B cell (primary cell): ENCODE measurements around the gene SNTN. TPM values are rescaled to one million over a fixed set of nuclear protein-coding genes. Genes with fewer than 3 reads are reported as not detected.

Source experiments
- ATAC-seq: fragments of 200-7000 bp; cut with Tn5 transposase; one replicate; pipeline ENCODE4 v1.10.0; 2021; ENCODE audit warnings: low read depth, mild to moderate bottlenecking, moderate number of reproducible peaks, moderate library complexity
- CTCF ChIA-PET: fragments of 350-600 bp; sonication (Branson Sonifier 250); formaldehyde crosslinking; loops from one replicate; lab custom pipeline; 2021; ENCODE audit warnings: antibody characterized with exemption, inconsistent platforms; lab: Charles Lee
- POLR2A ChIA-PET: fragments of 350-600 bp; sonication (Branson Sonifier 250); formaldehyde crosslinking; loops from one replicate; lab custom pipeline; 2021; ENCODE audit warnings: antibody characterized with exemption; lab: Charles Lee
- DNase-seq: peaks from one replicate; pipeline ENCODE4 v3.0.0; 2013
- H2AFZ ChIP-seq: 2 replicates; pipeline ENCODE4 v1.6.1; 2012; ENCODE audit warnings: mild to moderate bottlenecking, low read depth, low read length; ENCODE audit not compliant: insufficient read depth, poor library complexity, severe bottlenecking
- H3K27ac ChIP-seq, 2 donors: 1 replicate in 1 of 2; 2 replicates in 1 of 2; pipeline ENCODE4 v1.5.1; 2012 to 2013; ENCODE audit warnings: low read length in 2 of 2, mild to moderate bottlenecking in 2 of 2, moderate library complexity in 1 of 2
- H3K27me3 ChIP-seq, 4 experiments: fragments of 200-600 bp in 1 of 4; sonication (generic) in 1 of 4; replicated peaks in 1 of 4; 1 replicate in 2 of 4; 2 replicates in 2 of 4; pipeline versions ENCODE4 v1.6.1 to v1.7.0; 2013 to 2016; ENCODE audit warnings: low read length in 3 of 4, mild to moderate bottlenecking in 2 of 4, mixed read lengths in 1 of 4, moderate library complexity in 1 of 4; ENCODE audit not compliant: insufficient read depth in 4 of 4, control insufficient read depth in 3 of 4; ENCODE audit errors: control extremely low read depth in 1 of 4
- H3K36me3 ChIP-seq, 2 experiments: replicated peaks in 1 of 2; 1 replicate in 1 of 2; 2 replicates in 1 of 2; pipeline versions ENCODE4 v1.6.1 to v1.7.1; 2013; ENCODE audit warnings: low read length in 1 of 2; ENCODE audit not compliant: insufficient read depth in 2 of 2, control insufficient read depth in 1 of 2; ENCODE audit errors: control extremely low read depth in 1 of 2, extremely low read depth in 1 of 2
- H3K4me1 ChIP-seq, 2 donors: fragments of 200-600 bp in 1 of 2; sonication (generic) in 1 of 2; 1 replicate in 1 of 2; 2 replicates in 1 of 2; pipeline versions ENCODE4 v1.5.1 to v1.6.1; 2013 to 2017; ENCODE audit warnings: low read length in 2 of 2; ENCODE audit not compliant: control insufficient read depth in 2 of 2, insufficient read depth in 2 of 2
- H3K4me2 ChIP-seq: replicated peaks from 2 replicates; pipeline ENCODE3; 2012; ENCODE audit warnings: mild to moderate bottlenecking, low read depth, low read length; ENCODE audit not compliant: poor library complexity, severe bottlenecking
- H3K4me3 ChIP-seq, 5 experiments: fragments of 200-600 bp in 1 of 5; sonication (generic) in 1 of 5; 1 replicate in 3 of 5; 2 replicates in 2 of 5; pipeline versions ENCODE4 v1.5.1 to v1.7.0; 2011 to 2016; ENCODE audit warnings: low read length in 4 of 5, mild to moderate bottlenecking in 4 of 5, low read depth in 2 of 5, control low read depth in 1 of 5, moderate library complexity in 1 of 5; ENCODE audit not compliant: insufficient read depth in 1 of 5; ENCODE audit errors: control extremely low read depth in 1 of 5, extremely low read depth in 1 of 5
- H3K79me2 ChIP-seq: fragments of 200-600 bp; sonication (generic); one replicate; pipeline ENCODE4 v1.6.0; 2016; ENCODE audit warnings: low read length; ENCODE audit not compliant: control insufficient read depth, insufficient read depth
- H3K9ac ChIP-seq: fragments of 200-600 bp; sonication (generic); 2 replicates; pipeline ENCODE4 v1.6.1; 2017; ENCODE audit warnings: mild to moderate bottlenecking, low read length, moderate library complexity
- H3K9me3 ChIP-seq, 3 donors: one replicate each; pipeline versions ENCODE4 v1.6.1 to v1.7.1; 2013; ENCODE audit warnings: low read length in 2 of 3; ENCODE audit not compliant: control insufficient read depth in 2 of 3, insufficient read depth in 1 of 3; ENCODE audit errors: control extremely low read depth in 1 of 3
- H4K20me1 ChIP-seq: 2 replicates; pipeline ENCODE4 v1.6.0; 2012; ENCODE audit warnings: mild to moderate bottlenecking, low read length; ENCODE audit not compliant: insufficient read depth, control insufficient read depth, poor library complexity, severe bottlenecking
- H3K27ac Mint-ChIP-seq: one replicate; pipeline ENCODE4 v1.8.0; 2021; ENCODE audit warnings: mixed read lengths
- H3K27me3 Mint-ChIP-seq: one replicate; pipeline ENCODE4 v1.8.0; 2021; ENCODE audit warnings: mixed read lengths
- H3K4me1 Mint-ChIP-seq: one replicate; pipeline ENCODE4 v1.8.0; 2021; ENCODE audit warnings: mixed read lengths
- H3K4me3 Mint-ChIP-seq: one replicate; pipeline ENCODE4 v1.8.0; 2021; ENCODE audit warnings: mixed read lengths
- H3K9me3 Mint-ChIP-seq: one replicate; pipeline ENCODE4 v1.8.0; 2022; ENCODE audit warnings: mixed read lengths; ENCODE audit not compliant: insufficient read depth
- CTCF ChIP-seq: fragments of 200-600 bp; IDR thresholded peaks from one replicate; pipeline ENCODE4 v1.8.0; 2022; ENCODE audit warnings: antibody characterized with exemption, mild to moderate bottlenecking
- EZH2 ChIP-seq: IDR thresholded peaks from 2 replicates; pipeline ENCODE4 v1.6.1; 2012; ENCODE audit warnings: borderline replicate concordance, low read depth, mild to moderate bottlenecking, moderate library complexity, low read length; ENCODE audit not compliant: insufficient read depth, poor library complexity, severe bottlenecking
- WGBS: methylation state at CpG from one replicate; pipeline ENCODE4 v1.1.5; 2013; ENCODE audit warnings: missing lambda C conversion rate; ENCODE audit not compliant: insufficient coverage; 5-methylcytosine and 5-hydroxymethylcytosine counted together
- intact Hi-C: fragments of 100-400 bp; cut with micrococcal nuclease; formaldehyde crosslinking; loops from one replicate; pipeline ENCODE4 v1.10.0; 2022
- polyA plus RNA-seq: library from polyadenylated mRNA; depleted of rRNA; stranded (reverse); fragments of >200 nt; gene quantifications from 2 replicates; pipeline ENCODE4 v1.2.3, GENCODE V29; 2012
- total RNA-seq, 2 donors: library from RNA; stranded (reverse); fragments of 120-200 nt in 1 of 2; gene quantifications; 1 replicate in 1 of 2; 2 replicates in 1 of 2; pipeline versions ENCODE4 v1.2.3 to v1.2.4, GENCODE V29; 2013 to 2022

Gene SNTN
- total and polyA plus RNA-seq, 2 donors (not counting 1 experiment from before 2014, with no cell fraction given), result not detected

DNA sequence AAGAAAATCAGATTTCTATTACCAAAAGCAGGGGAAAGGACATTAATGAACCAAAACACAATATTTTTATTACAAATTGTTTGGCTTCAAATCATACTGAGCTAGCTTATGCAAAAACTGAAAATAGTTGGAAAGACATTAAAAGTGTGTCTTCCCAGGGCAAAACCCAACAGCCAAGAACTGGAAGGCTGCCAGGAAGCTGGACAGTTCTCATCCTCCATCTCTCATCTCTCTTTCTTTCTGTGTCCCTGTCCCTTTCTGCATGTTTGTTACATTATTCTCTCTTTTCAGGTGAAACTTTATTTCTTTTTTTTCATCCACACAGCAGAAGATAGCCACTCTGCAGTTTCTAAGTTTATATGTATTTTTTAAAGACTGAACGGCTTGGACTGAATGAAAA is 41.1 kb upstream of the SNTN start:
- Histone ChIP-seq H3K9me3 (no peaks in the 10 kb centered on the region), H3K36me3 (no peaks in the 10 kb centered on the region), H2AFZ (no peak overlapping the region), H3K27me3 (no peaks in the 10 kb centered on the region), H4K20me1 (no peaks in the 10 kb centered on the region), H3K4me2 (no peak overlapping the region), H3K27ac (no peak overlapping the region), H3K4me3 (no peak overlapping the region), H3K9ac (no peak overlapping the region), H3K79me2 (no peaks in the 10 kb centered on the region), H3K4me1 (no peaks in the 10 kb centered on the region)
- H3K27ac Mint-ChIP-seq, result no peak overlapping the region
- H3K9me3 Mint-ChIP-seq, result no peaks in the 10 kb centered on the region
- no peaks in the 10 kb centered on the region for H3K27me3 Mint-ChIP-seq
- TF ChIP-seq CTCF (no peak), EZH2 (no peak)
- ChIA-PET CTCF (no interaction called here), POLR2A (no interaction called here)
- no peak for DNase-seq
- no CpG with 5 or more reads among the region's 1 CpG for WGBS
- no peaks in the 10 kb centered on the region for H3K4me1 Mint-ChIP-seq
- no peak for ATAC-seq
- no peak overlapping the region for H3K4me3 Mint-ChIP-seq
- intact Hi-C loops, result no loop called here

GRCh38 chr3:63613561-63613960 is 38.9 kb upstream of the SNTN start:
- Mint-ChIP-seq H3K4me3 (no peak overlapping the region), H3K27me3 (no peaks in the 10 kb centered on the region), H3K9me3 (no peaks in the 10 kb centered on the region), H3K4me1 (no peaks in the 10 kb centered on the region), H3K27ac (no peak overlapping the region)
- no peak overlapping the region for H3K27ac ChIP-seq
- CTCF ChIA-PET, result no interaction called here
- H3K79me2 ChIP-seq, result no peaks in the 10 kb centered on the region
- no CpG with 5 or more reads among the region's 1 CpG for WGBS
- H3K4me3 ChIP-seq, result no peak overlapping the region
- no peak overlapping the region for H2AFZ ChIP-seq
- no peak overlapping the region for H3K4me2 ChIP-seq
- intact Hi-C loops, result no loop called here
- H3K27me3 ChIP-seq, result no peaks in the 10 kb centered on the region
- TF ChIP-seq CTCF, result no peak
- no peak for TF ChIP-seq EZH2
- H4K20me1 ChIP-seq, result no peaks in the 10 kb centered on the region
- ATAC-seq (no peak), DNase-seq (no peak)
- H3K9ac ChIP-seq, result no peak overlapping the region
- no peaks in the 10 kb centered on the region for H3K36me3 ChIP-seq
- no peaks in the 10 kb centered on the region for H3K4me1 ChIP-seq
- POLR2A ChIA-PET, result no interaction called here
- no peaks in the 10 kb centered on the region for H3K9me3 ChIP-seq
